ENCODE measurements around the gene SHH. TPM values are rescaled to one million over a fixed set of nuclear protein-coding genes. Genes with fewer than 3 reads are reported as not detected.

Gene SHH
- total RNA-seq, 6 experiments from 2014 or later = not detected

GRCh38 chr7:155800741-155801267, 11.5 kb downstream of the SHH start:
- H3K4me3 Mint-ChIP-seq = no peak overlapping the region
- H3K9me3 Mint-ChIP-seq = no peaks in the 10 kb centered on the region
- no peaks in the 10 kb centered on the region for H3K4me1 Mint-ChIP-seq (ENCODE audit: low read depth)
- no peak overlapping the region for H3K27ac Mint-ChIP-seq
- DNase-seq = no peak
- peaks cover 26% of the 10 kb centered on the region for H3K27me3 Mint-ChIP-seq (ENCODE audit: insufficient read depth)
- H3K36me3 Mint-ChIP-seq (ENCODE audit: low read depth) = no peaks in the 10 kb centered on the region
- no peak for TF ChIP-seq CTCF (IDR thresholded peaks at IDR 0.05)

GRCh38 chr7:155800301-155800700, 12.0 kb downstream of the SHH start:
- Mint-ChIP-seq H3K4me1 (ENCODE audit: low read depth) (no peaks in the 10 kb centered on the region), H3K27me3 (ENCODE audit: insufficient read depth) (peaks cover 30% of the 10 kb centered on the region), H3K36me3 (ENCODE audit: low read depth) (no peaks in the 10 kb centered on the region), H3K9me3 (no peaks in the 10 kb centered on the region), H3K4me3 (no peak overlapping the region), H3K27ac (no peak overlapping the region)
- no peak for DNase-seq
- no peak for TF ChIP-seq CTCF (IDR thresholded peaks at IDR 0.05)

- no peaks in the 10 kb centered on the region for H3K4me1 Mint-ChIP-seq (ENCODE audit: low read depth)
- H3K27me3 Mint-ChIP-seq (ENCODE audit: insufficient read depth) = peaks cover 32% of the 10 kb centered on the region
- DNase-seq = no peak
- H3K4me3 Mint-ChIP-seq = no peak overlapping the region
- no peaks in the 10 kb centered on the region for H3K36me3 Mint-ChIP-seq (ENCODE audit: low read depth)
- H3K27ac Mint-ChIP-seq = no peak overlapping the region
- H3K9me3 Mint-ChIP-seq = no peaks in the 10 kb centered on the region
- TF ChIP-seq CTCF (IDR thresholded peaks at IDR 0.05) = no peak
Measured at GRCh38 chr7:155799514-155799913, 12.7 kb downstream of the SHH start.

GRCh38 chr7:155798673-155799439, 13.4 kb downstream of the SHH start:
- H3K27me3 Mint-ChIP-seq (ENCODE audit: insufficient read depth) = peaks cover 32% of the 10 kb centered on the region
- no peaks in the 10 kb centered on the region for H3K9me3 Mint-ChIP-seq
- no peaks in the 10 kb centered on the region for H3K36me3 Mint-ChIP-seq (ENCODE audit: low read depth)
- DNase-seq = no peak
- no peak overlapping the region for H3K27ac Mint-ChIP-seq
- no peak for TF ChIP-seq CTCF (IDR thresholded peaks at IDR 0.05)
- H3K4me3 Mint-ChIP-seq = no peak overlapping the region
- H3K4me1 Mint-ChIP-seq (ENCODE audit: low read depth) = no peaks in the 10 kb centered on the region

- no peak overlapping the region for H3K27ac Mint-ChIP-seq
- H3K4me3 Mint-ChIP-seq = no peak overlapping the region
- peaks cover 31% of the 10 kb centered on the region for H3K27me3 Mint-ChIP-seq (ENCODE audit: insufficient read depth)
- H3K4me1 Mint-ChIP-seq (ENCODE audit: low read depth) = no peaks in the 10 kb centered on the region
- TF ChIP-seq CTCF (IDR thresholded peaks at IDR 0.05) = peak; percentile 50
- no peak for DNase-seq
- H3K36me3 Mint-ChIP-seq (ENCODE audit: low read depth) = no peaks in the 10 kb centered on the region
- H3K9me3 Mint-ChIP-seq = no peaks in the 10 kb centered on the region
Measured at GRCh38 chr7:155797262-155798250, 14.7 kb downstream of the SHH start.

All from HFFc6 (cell line).